ENCODE results near the gene GFM1.

The GFM1 gene

GRCh38 chr3:158723991-158724390 lies 79.7 kb downstream of the GFM1 start:
- Mint-ChIP-seq H3K27ac (no peak overlapping the region), H3K4me1 (ENCODE audit: low read depth) (peaks cover 24% of the 10 kb centered on the region), H3K9me3 (no peaks in the 10 kb centered on the region), H3K27me3 (ENCODE audit: low read depth) (no peaks in the 10 kb centered on the region), H3K4me3 (no peak overlapping the region), H3K36me3 (ENCODE audit: low read depth) (peaks cover 15% of the 10 kb centered on the region)
- DNase-seq (ENCODE audit: low spot score): no peak

- peak; percentile 40 for DNase-seq (ENCODE audit: low spot score)
- Mint-ChIP-seq H3K9me3 (no peaks in the 10 kb centered on the region), H3K4me1 (ENCODE audit: low read depth) (peaks cover 24% of the 10 kb centered on the region), H3K27me3 (ENCODE audit: low read depth) (no peaks in the 10 kb centered on the region), H3K4me3 (no peak overlapping the region), H3K27ac (no peak overlapping the region), H3K36me3 (ENCODE audit: low read depth) (peaks cover 15% of the 10 kb centered on the region)
These were observed 81.2 kb downstream of the GFM1 start for GRCh38 chr3:158725348-158726011.

GRCh38 chr3:158727206-158728060 lies 83.1 kb downstream of the GFM1 start:
- Mint-ChIP-seq H3K4me3 (peak overlapping the region; percentile 50), H3K36me3 (ENCODE audit: low read depth) (peaks cover 4% of the 10 kb centered on the region), H3K4me1 (ENCODE audit: low read depth) (peaks cover 16% of the 10 kb centered on the region), H3K27ac (no peak overlapping the region), H3K9me3 (no peaks in the 10 kb centered on the region), H3K27me3 (ENCODE audit: low read depth) (no peaks in the 10 kb centered on the region)
- peak; percentile 33 for DNase-seq (ENCODE audit: low spot score)

GRCh38 chr3:158728061-158728377 lies 83.7 kb downstream of the GFM1 start:
- Mint-ChIP-seq H3K4me1 (ENCODE audit: low read depth) (peaks cover 13% of the 10 kb centered on the region), H3K4me3 (peak overlapping the region; percentile 50), H3K36me3 (ENCODE audit: low read depth) (peaks cover under 1% of the 10 kb centered on the region), H3K9me3 (no peaks in the 10 kb centered on the region), H3K27me3 (ENCODE audit: low read depth) (no peaks in the 10 kb centered on the region), H3K27ac (no peak overlapping the region)
- no peak for DNase-seq (ENCODE audit: low spot score)

- no peak for DNase-seq (ENCODE audit: low spot score)
- Mint-ChIP-seq H3K4me1 (ENCODE audit: low read depth) (peaks cover 9% of the 10 kb centered on the region), H3K4me3 (no peak overlapping the region), H3K27me3 (ENCODE audit: low read depth) (peaks cover 2% of the 10 kb centered on the region), H3K36me3 (ENCODE audit: low read depth) (no peaks in the 10 kb centered on the region), H3K9me3 (no peaks in the 10 kb centered on the region), H3K27ac (no peak overlapping the region)
These were observed 84.5 kb downstream of the GFM1 start for GRCh38 chr3:158728851-158729250.

- no peak for DNase-seq (ENCODE audit: low spot score)
- Mint-ChIP-seq H3K27me3 (ENCODE audit: low read depth) (peaks cover 3% of the 10 kb centered on the region), H3K4me1 (ENCODE audit: low read depth) (peaks cover 9% of the 10 kb centered on the region), H3K9me3 (peaks cover 9% of the 10 kb centered on the region), H3K27ac (no peak overlapping the region), H3K4me3 (peak overlapping the region; percentile 60), H3K36me3 (ENCODE audit: low read depth) (no peaks in the 10 kb centered on the region)
These were observed 87.2 kb downstream of the GFM1 start for GRCh38 chr3:158731486-158731885.

GRCh38 chr3:158731938-158732855 lies 87.9 kb downstream of the GFM1 start, which contains the start of gene RARRES1:
TSS of gene RARRES1 (minus strand) at chr3:158732457. CDS start at chr3:158732415, 42 bp downstream.
- peak; percentile 58 for DNase-seq (ENCODE audit: low spot score)
- Mint-ChIP-seq H3K4me1 (ENCODE audit: low read depth) (peaks cover 9% of the 10 kb centered on the region), H3K27me3 (ENCODE audit: low read depth) (peaks cover 3% of the 10 kb centered on the region), H3K9me3 (peaks cover 9% of the 10 kb centered on the region), H3K27ac (no peak within 1 kb of the TSS), H3K36me3 (ENCODE audit: low read depth) (no peaks in the 10 kb centered on the region), H3K4me3 (peak within 1 kb of the TSS; percentile 60)

GRCh38 chr3:158732856-158733200 lies 88.5 kb downstream of the GFM1 start:
- DNase-seq (ENCODE audit: low spot score): no peak
- no peaks in the 10 kb centered on the region for H3K36me3 Mint-ChIP-seq (ENCODE audit: low read depth)
- H3K4me1 Mint-ChIP-seq (ENCODE audit: low read depth): peaks cover 5% of the 10 kb centered on the region
- peaks cover 9% of the 10 kb centered on the region for H3K9me3 Mint-ChIP-seq
- no peak overlapping the region for H3K4me3 Mint-ChIP-seq
- H3K27me3 Mint-ChIP-seq (ENCODE audit: low read depth): peaks cover 3% of the 10 kb centered on the region
- no peak overlapping the region for H3K27ac Mint-ChIP-seq

- Mint-ChIP-seq H3K9me3 (peaks cover 9% of the 10 kb centered on the region), H3K27me3 (ENCODE audit: low read depth) (peaks cover 3% of the 10 kb centered on the region), H3K27ac (no peak overlapping the region), H3K4me1 (ENCODE audit: low read depth) (peaks cover 1% of the 10 kb centered on the region), H3K36me3 (ENCODE audit: low read depth) (no peaks in the 10 kb centered on the region), H3K4me3 (no peak overlapping the region)
- DNase-seq (ENCODE audit: low spot score): no peak
These were observed 89.3 kb downstream of the GFM1 start for GRCh38 chr3:158733656-158734055.

- peaks cover 9% of the 10 kb centered on the region for H3K9me3 Mint-ChIP-seq
- no peak overlapping the region for H3K4me3 Mint-ChIP-seq
- H3K4me1 Mint-ChIP-seq (ENCODE audit: low read depth): peaks cover 1% of the 10 kb centered on the region
- H3K36me3 Mint-ChIP-seq (ENCODE audit: low read depth): no peaks in the 10 kb centered on the region
- peaks cover 3% of the 10 kb centered on the region for H3K27me3 Mint-ChIP-seq (ENCODE audit: low read depth)
- no peak overlapping the region for H3K27ac Mint-ChIP-seq
- no peak for DNase-seq (ENCODE audit: low spot score)
These were observed 91.1 kb downstream of the GFM1 start for GRCh38 chr3:158735296-158736033.

GRCh38 chr3:158737410-158737809 lies 93.1 kb downstream of the GFM1 start:
- no peak overlapping the region for H3K27ac Mint-ChIP-seq
- peaks cover 6% of the 10 kb centered on the region for H3K4me1 Mint-ChIP-seq (ENCODE audit: low read depth)
- no peak for DNase-seq (ENCODE audit: low spot score)
- peaks cover 3% of the 10 kb centered on the region for H3K27me3 Mint-ChIP-seq (ENCODE audit: low read depth)
- H3K36me3 Mint-ChIP-seq (ENCODE audit: low read depth): no peaks in the 10 kb centered on the region
- H3K4me3 Mint-ChIP-seq: no peak overlapping the region
- H3K9me3 Mint-ChIP-seq: peaks cover 9% of the 10 kb centered on the region

- Mint-ChIP-seq H3K27me3 (ENCODE audit: low read depth) (peaks cover 3% of the 10 kb centered on the region), H3K4me1 (ENCODE audit: low read depth) (peaks cover 10% of the 10 kb centered on the region), H3K4me3 (no peak overlapping the region), H3K9me3 (peaks cover 9% of the 10 kb centered on the region), H3K36me3 (ENCODE audit: low read depth) (no peaks in the 10 kb centered on the region), H3K27ac (no peak overlapping the region)
- no peak for DNase-seq (ENCODE audit: low spot score)
These were observed 93.8 kb downstream of the GFM1 start for GRCh38 chr3:158737976-158738615.

GRCh38 chr3:158738653-158739052 lies 94.3 kb downstream of the GFM1 start:
- Mint-ChIP-seq H3K4me3 (no peak overlapping the region), H3K27me3 (ENCODE audit: low read depth) (peaks cover 2% of the 10 kb centered on the region), H3K27ac (no peak overlapping the region), H3K36me3 (ENCODE audit: low read depth) (no peaks in the 10 kb centered on the region), H3K9me3 (peaks cover 9% of the 10 kb centered on the region), H3K4me1 (ENCODE audit: low read depth) (peaks cover 10% of the 10 kb centered on the region)
- DNase-seq (ENCODE audit: low spot score): no peak

Data from T-helper 2 cell treated with Interferon-gamma antibody and Interleukin-4, amounts not matched to agents 5 μg/mL and 100 μg/mL, for 36 hours (primary cell).